HEK293 (cell line): ENCODE results near the gene MOV10L1.

Experiments
- CTCF ChIA-PET: fragments of 350-600 bp; formaldehyde crosslinking; extraction: SDS; loops from one replicate; lab custom pipeline; 2021; ENCODE audit warnings: antibody characterized with exemption; lab: Yijun Ruan, JAX
- POLR2A ChIA-PET: fragments of 300-600 bp; formaldehyde crosslinking; extraction: SDS; loops from one replicate; lab custom pipeline; 2020; ENCODE audit warnings: antibody characterized with exemption, inconsistent platforms; lab: Yijun Ruan, JAX
- H3K27ac ChIP-seq: fragments of 200-500 bp; sonication (Bioruptor generic); 2 replicates; pipeline ENCODE4 v1.5.1; 2014; ENCODE audit warnings: low read depth, low read length, control low read depth, inconsistent platforms; ENCODE audit errors: extremely low read depth
- H3K36me3 ChIP-seq, 2 experiments: fragments of 200-500 bp in 1 of 2; sonication (Bioruptor generic) in 1 of 2; 1 replicate in 1 of 2; 2 replicates in 1 of 2; pipeline ENCODE4 v1.5.1; 2014 to 2017; ENCODE audit warnings: inconsistent platforms in 2 of 2, low read length in 2 of 2; ENCODE audit not compliant: control insufficient read depth in 2 of 2, insufficient read depth in 1 of 2
- H3K4me1 ChIP-seq: fragments of 200-500 bp; sonication (Bioruptor generic); 2 replicates; pipeline ENCODE4 v1.5.1; 2014; ENCODE audit warnings: mild to moderate bottlenecking, low read length, inconsistent platforms; ENCODE audit not compliant: control insufficient read depth, insufficient read depth
- H3K4me3 ChIP-seq: 2 replicates; pipeline ENCODE4 v1.5.1; 2011; ENCODE audit warnings: low read depth, mild to moderate bottlenecking, control low read depth, low read length, moderate library complexity
- H3K9me3 ChIP-seq: fragments of 200-500 bp; sonication (Bioruptor generic); 2 replicates; pipeline ENCODE4 v1.5.1; 2014; ENCODE audit warnings: low read depth, low read length, inconsistent platforms; ENCODE audit not compliant: control insufficient read depth, insufficient read depth
- BCL11B ChIP-seq: fragments of 450-650 bp; formaldehyde crosslinking; IDR thresholded peaks from 2 replicates; pipeline ENCODE4 v1.5.1; 2016; ENCODE audit warnings: low read depth, missing biosample characterization, missing genetic modification characterization
- CTCF ChIP-seq: fragments of 450-650 bp; formaldehyde crosslinking; IDR thresholded peaks from 2 replicates; pipeline ENCODE4 v1.5.1; 2016; ENCODE audit warnings: missing biosample characterization, missing genetic modification characterization
- GLIS2 ChIP-seq: fragments of 450-650 bp; formaldehyde crosslinking; IDR thresholded peaks from 2 replicates; pipeline ENCODE4 v1.5.1; 2016; ENCODE audit warnings: missing biosample characterization, missing genetic modification characterization
- HOXA7 ChIP-seq: sonication (generic); formaldehyde crosslinking; IDR thresholded peaks from 2 replicates; pipeline ENCODE4 v1.8.1; 2022; ENCODE audit warnings: missing genetic modification reagents, borderline replicate concordance
- HOXD13 ChIP-seq: sonication (generic); formaldehyde crosslinking; IDR thresholded peaks from 2 replicates; pipeline ENCODE4 v1.8.0; 2022; ENCODE audit warnings: missing genetic modification reagents, borderline replicate concordance
- OVOL3 ChIP-seq: fragments of 450-650 bp; formaldehyde crosslinking; IDR thresholded peaks from 2 replicates; pipeline ENCODE4 v1.5.1; 2016; ENCODE audit warnings: missing biosample characterization, missing genetic modification characterization
- ZBTB48 ChIP-seq: fragments of 450-650 bp; formaldehyde crosslinking; IDR thresholded peaks from 2 replicates; pipeline ENCODE4 v1.5.1; 2016; ENCODE audit warnings: missing biosample characterization, missing genetic modification characterization
- ZFHX2 ChIP-seq: fragments of 450-650 bp; formaldehyde crosslinking; conservative IDR thresholded peaks from 2 replicates; pipeline ENCODE4 v1.5.1; 2016; ENCODE audit warnings: missing biosample characterization, missing genetic modification characterization
- ZNF132 ChIP-seq: fragments of 450-650 bp; formaldehyde crosslinking; IDR thresholded peaks from 2 replicates; pipeline ENCODE4 v1.5.1; 2017; ENCODE audit warnings: missing biosample characterization, missing genetic modification characterization, borderline replicate concordance
- ZNF23 ChIP-seq: fragments of 450-650 bp; formaldehyde crosslinking; IDR thresholded peaks from 2 replicates; pipeline ENCODE4 v1.5.1; 2016; ENCODE audit warnings: missing biosample characterization, missing genetic modification characterization, borderline replicate concordance
- ZNF416 ChIP-seq: fragments of 450-650 bp; formaldehyde crosslinking; IDR thresholded peaks from 2 replicates; pipeline ENCODE4 v1.5.1; 2016; ENCODE audit warnings: missing biosample characterization, missing genetic modification characterization
- ZNF433 ChIP-seq: fragments of 450-650 bp; formaldehyde crosslinking; IDR thresholded peaks from 2 replicates; pipeline ENCODE4 v1.5.1; 2016; ENCODE audit warnings: missing biosample characterization, missing genetic modification characterization, low read depth
- ZNF548 ChIP-seq: fragments of 450-650 bp; formaldehyde crosslinking; IDR thresholded peaks from 2 replicates; pipeline ENCODE4 v1.5.1; 2016; ENCODE audit warnings: missing biosample characterization, missing genetic modification characterization
- ZNF639 ChIP-seq: fragments of 450-650 bp; formaldehyde crosslinking; IDR thresholded peaks from 2 replicates; pipeline ENCODE4 v1.5.1; 2016; ENCODE audit warnings: missing biosample characterization, missing genetic modification characterization
- ZNF654 ChIP-seq: fragments of 450-650 bp; formaldehyde crosslinking; IDR thresholded peaks from 2 replicates; pipeline ENCODE4 v1.5.1; 2016; ENCODE audit warnings: low read depth, missing biosample characterization, missing genetic modification characterization
- ZNF785 ChIP-seq: fragments of 450-650 bp; formaldehyde crosslinking; IDR thresholded peaks from 2 replicates; pipeline ENCODE4 v1.5.1; 2016; ENCODE audit warnings: missing biosample characterization, missing genetic modification characterization
- TF ChIP-seq, protein P1 (sequence below): fragments of 450-650 bp; formaldehyde crosslinking; IDR thresholded peaks from 2 replicates; pipeline ENCODE4 v1.5.1; 2016; ENCODE audit warnings: missing biosample characterization, missing genetic modification characterization
- TF ChIP-seq, protein P2 (sequence below): IDR thresholded peaks from 2 replicates; pipeline ENCODE4 v1.6.1; 2011; ENCODE audit warnings: mild to moderate bottlenecking, low read depth, low read length, borderline replicate concordance

The MOV10L1 gene

GRCh38 chr22:50144005-50144614 is 54.3 kb downstream of the MOV10L1 start (continued):
- no peak for TF ChIP-seq ZNF132 (tag by site-specific recombination)

GRCh38 chr22:50145721-50146438 is 56.1 kb downstream of the MOV10L1 start:
- POLR2A ChIA-PET = no interaction called here
- TF ChIP-seq ZFHX2 (tag by site-specific recombination) (0 out of 2 replicates have a peak, but pooled peaks have one; percentile 12), ZNF433 (tag by site-specific recombination) (no peak)
- TF ChIP-seq, all 188 proteins: peak for 1
- CTCF ChIA-PET = interaction anchor here (0.8 kb wide), 1 partner anchor 78 kb away, joined by 4 read pairs; no protein-coding TSS in a partner anchor

GRCh38 chr22:50146439-50147238 is 56.8 kb downstream of the MOV10L1 start:
- POLR2A ChIA-PET = no interaction called here
- Histone ChIP-seq H3K9me3 (no peaks in the 10 kb centered on the region), H3K27ac (no peak overlapping the region), H3K36me3 (no peaks in the 10 kb centered on the region), H3K4me1 (peaks cover 4% of the 10 kb centered on the region; the same call in 1 of the 2 replicates), H3K4me3 (no peak overlapping the region)
- CTCF ChIA-PET = interaction anchor here (0.5 to 0.8 kb wide), 2 partner anchors 77 to 279 kb away, joined by 3 to 4 read pairs; no protein-coding TSS in a partner anchor
- no peak for TF ChIP-seq ZBTB48
- TF ChIP-seq CTCF (tag by site-specific recombination) = peak; percentile 34; the same call in 1 of the 2 replicates
- TF ChIP-seq ZNF548 (tag by site-specific recombination) = no peak
- no peak for TF ChIP-seq OVOL3
- TF ChIP-seq ZNF639 (tag by site-specific recombination) = no peak
- TF ChIP-seq, protein P1, sequence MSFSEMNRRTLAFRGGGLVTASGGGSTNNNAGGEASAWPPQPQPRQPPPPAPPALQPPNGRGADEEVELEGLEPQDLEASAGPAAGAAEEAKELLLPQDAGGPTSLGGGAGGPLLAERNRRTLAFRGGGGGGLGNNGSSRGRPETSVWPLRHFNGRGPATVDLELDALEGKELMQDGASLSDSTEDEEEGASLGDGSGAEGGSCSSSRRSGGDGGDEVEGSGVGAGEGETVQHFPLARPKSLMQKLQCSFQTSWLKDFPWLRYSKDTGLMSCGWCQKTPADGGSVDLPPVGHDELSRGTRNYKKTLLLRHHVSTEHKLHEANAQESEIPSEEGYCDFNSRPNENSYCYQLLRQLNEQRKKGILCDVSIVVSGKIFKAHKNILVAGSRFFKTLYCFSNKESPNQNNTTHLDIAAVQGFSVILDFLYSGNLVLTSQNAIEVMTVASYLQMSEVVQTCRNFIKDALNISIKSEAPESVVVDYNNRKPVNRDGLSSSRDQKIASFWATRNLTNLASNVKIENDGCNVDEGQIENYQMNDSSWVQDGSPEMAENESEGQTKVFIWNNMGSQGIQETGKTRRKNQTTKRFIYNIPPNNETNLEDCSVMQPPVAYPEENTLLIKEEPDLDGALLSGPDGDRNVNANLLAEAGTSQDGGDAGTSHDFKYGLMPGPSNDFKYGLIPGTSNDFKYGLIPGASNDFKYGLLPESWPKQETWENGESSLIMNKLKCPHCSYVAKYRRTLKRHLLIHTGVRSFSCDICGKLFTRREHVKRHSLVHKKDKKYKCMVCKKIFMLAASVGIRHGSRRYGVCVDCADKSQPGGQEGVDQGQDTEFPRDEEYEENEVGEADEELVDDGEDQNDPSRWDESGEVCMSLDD (tag by site-specific recombination) = no peak
- TF ChIP-seq GLIS2 (tag by site-specific recombination) = peak; percentile 42; the same call in 1 of the 2 replicates
- no peak for TF ChIP-seq HOXD13 (CRISPR knock-in tag)
- TF ChIP-seq ZNF654 (tag by site-specific recombination) = no peak
- no peak for TF ChIP-seq BCL11B (tag by site-specific recombination)
- TF ChIP-seq ZNF416 (tag by site-specific recombination) = no peak
- TF ChIP-seq, protein P2, sequence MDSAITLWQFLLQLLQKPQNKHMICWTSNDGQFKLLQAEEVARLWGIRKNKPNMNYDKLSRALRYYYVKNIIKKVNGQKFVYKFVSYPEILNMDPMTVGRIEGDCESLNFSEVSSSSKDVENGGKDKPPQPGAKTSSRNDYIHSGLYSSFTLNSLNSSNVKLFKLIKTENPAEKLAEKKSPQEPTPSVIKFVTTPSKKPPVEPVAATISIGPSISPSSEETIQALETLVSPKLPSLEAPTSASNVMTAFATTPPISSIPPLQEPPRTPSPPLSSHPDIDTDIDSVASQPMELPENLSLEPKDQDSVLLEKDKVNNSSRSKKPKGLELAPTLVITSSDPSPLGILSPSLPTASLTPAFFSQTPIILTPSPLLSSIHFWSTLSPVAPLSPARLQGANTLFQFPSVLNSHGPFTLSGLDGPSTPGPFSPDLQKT = no peak
- no peak for TF ChIP-seq HOXA7 (CRISPR knock-in tag)
- TF ChIP-seq ZNF785 (tag by site-specific recombination) = no peak
- TF ChIP-seq ZNF23 (tag by site-specific recombination) = no peak

More at GRCh38 chr22:50145721-50146438, 56.1 kb downstream of the MOV10L1 start:
- no peak overlapping the region for H3K4me3 ChIP-seq
- H3K9me3 ChIP-seq = no peaks in the 10 kb centered on the region
- no peaks in the 10 kb centered on the region for H3K36me3 ChIP-seq
- H3K27ac ChIP-seq = no peak overlapping the region
- H3K4me1 ChIP-seq = peaks cover 6% of the 10 kb centered on the region; the same call in 1 of the 2 replicates
